Endothelial cell of umbilical vein (primary cell): Measurements from ENCODE around the gene CD84. TPM values are rescaled to one million over a fixed set of nuclear protein-coding genes. Genes with fewer than 3 reads are reported as not detected.

Source experiments
- BruUV-seq: library from RNA; stranded (reverse); fragments of 400-500 nt; replicated peaks from 2 replicates; lab custom pipeline; 2021; lab: Mats Ljungman, UMichigan
- CTCF ChIA-PET: fragments of 300-600, 350-600 bp; sonication (Branson Sonifier 250); formaldehyde crosslinking; loops from one replicate; lab custom pipeline; 2021; ENCODE audit warnings: antibody characterized with exemption, inconsistent platforms; lab: Charles Lee
- POLR2A ChIA-PET: fragments of 300-600, 350-600 bp; sonication (Branson Sonifier 250); formaldehyde crosslinking; loops from one replicate; lab custom pipeline; 2021; ENCODE audit warnings: antibody characterized with exemption, inconsistent platforms; lab: Charles Lee
- DNase-seq: peaks from one replicate; pipeline ENCODE4 v3.0.0-alpha.2; 2011; ENCODE audit warnings: low read depth, low spot score
- FAIRE-seq: peaks from 2 replicates; lab custom pipeline; 2011; peaks lifted over from hg19 to GRCh38; lab: Jason Lieb, UNC
- H2AFZ ChIP-seq: 2 replicates; pipeline ENCODE4 v1.6.0; 2012; ENCODE audit warnings: low read depth, low read length, control low read depth, inconsistent platforms
- H3K27ac ChIP-seq: 2 replicates; pipeline ENCODE4 v1.5.1; 2011; ENCODE audit warnings: low read depth, mild to moderate bottlenecking, control low read depth, low read length, moderate library complexity; ENCODE audit not compliant: insufficient read depth
- H3K27me3 ChIP-seq, 2 experiments: 2 replicates each; pipeline versions ENCODE4 v1.6.0 to v1.6.1; 2011; ENCODE audit warnings: low read length in 2 of 2, mixed read lengths in 1 of 2; ENCODE audit not compliant: control insufficient read depth in 2 of 2, insufficient read depth in 2 of 2
- H3K36me3 ChIP-seq, 2 experiments: 2 replicates in 1 of 2; 3 replicates in 1 of 2; pipeline ENCODE4 v1.5.1; 2011; ENCODE audit warnings: low read length in 2 of 2, mild to moderate bottlenecking in 1 of 2, moderate library complexity in 1 of 2; ENCODE audit not compliant: control insufficient read depth in 2 of 2, insufficient read depth in 2 of 2; ENCODE audit errors: extremely low read depth in 1 of 2
- H3K4me1 ChIP-seq: 3 replicates; pipeline ENCODE4 v1.5.1; 2011; ENCODE audit warnings: mild to moderate bottlenecking, low read length; ENCODE audit not compliant: control insufficient read depth, insufficient read depth; ENCODE audit errors: extremely low read depth
- H3K4me2 ChIP-seq: 2 replicates; pipeline ENCODE4 v1.6.1; 2011; ENCODE audit warnings: low read length, control low read depth, mixed read lengths; ENCODE audit not compliant: insufficient read depth
- H3K4me3 ChIP-seq, 3 experiments: fragments of 200-600 bp in 1 of 3; sonication (generic), shearing (Covaris generic) in 1 of 3; replicated peaks in 1 of 3; 2 replicates each; pipeline ENCODE4 v1.5.1; 2011 to 2016; ENCODE audit warnings: control low read depth in 3 of 3, low read length in 3 of 3, mild to moderate bottlenecking in 2 of 3, inconsistent platforms in 1 of 3, low read depth in 1 of 3, moderate library complexity in 1 of 3; ENCODE audit not compliant: insufficient read depth in 1 of 3
- H3K79me2 ChIP-seq: 2 replicates; pipeline ENCODE4 v1.6.0; 2012; ENCODE audit warnings: low read length, inconsistent platforms; ENCODE audit not compliant: control insufficient read depth, insufficient read depth
- H3K9ac ChIP-seq: replicated peaks from 2 replicates; pipeline ENCODE3; 2011; ENCODE audit warnings: low read length, control low read depth; ENCODE audit not compliant: insufficient read depth; ENCODE audit errors: extremely low read depth
- H3K9me1 ChIP-seq: replicated peaks from 3 replicates; pipeline ENCODE4 v1.6.0; 2011; ENCODE audit warnings: mild to moderate bottlenecking, low read length; ENCODE audit not compliant: control insufficient read depth, insufficient read depth; ENCODE audit errors: extremely low read depth
- H3K9me3 ChIP-seq: replicated peaks from 2 replicates; pipeline ENCODE4 v1.5.1; 2012; ENCODE audit warnings: low read length, inconsistent platforms; ENCODE audit not compliant: control insufficient read depth, insufficient read depth
- H4K20me1 ChIP-seq: replicated peaks from 2 replicates; pipeline ENCODE3; 2011; ENCODE audit warnings: mild to moderate bottlenecking, low read length; ENCODE audit not compliant: control insufficient read depth, insufficient read depth; ENCODE audit errors: extremely low read depth
- CTCF ChIP-seq, 2 donors: IDR thresholded peaks; 1 replicate in 1 of 2; 2 replicates in 1 of 2; pipeline ENCODE4 v1.5.1; 2011; ENCODE audit warnings: low read length in 2 of 2, mild to moderate bottlenecking in 2 of 2, moderate library complexity in 2 of 2, control low read depth in 1 of 2, inconsistent platforms in 1 of 2, low read depth in 1 of 2; ENCODE audit not compliant: insufficient read depth in 1 of 2; ENCODE audit errors: extremely low read depth in 1 of 2
- EZH2 ChIP-seq: IDR thresholded peaks from 2 replicates; pipeline ENCODE4 v1.6.1; 2012; ENCODE audit warnings: borderline replicate concordance, low read depth, mild to moderate bottlenecking, moderate library complexity, low read length, inconsistent platforms; ENCODE audit not compliant: severe bottlenecking
- FOS ChIP-seq: IDR thresholded peaks from 2 replicates; pipeline ENCODE4 v1.6.1; 2011; ENCODE audit warnings: mild to moderate bottlenecking, low read length, moderate library complexity, borderline replicate concordance; ENCODE audit not compliant: insufficient read depth
- GATA2 ChIP-seq: IDR thresholded peaks from 2 replicates; pipeline ENCODE4 v1.7.0; 2011; ENCODE audit warnings: low read depth, mild to moderate bottlenecking, moderate library complexity, mixed read lengths, low read length; ENCODE audit not compliant: insufficient read length, insufficient read depth
- JUN ChIP-seq: IDR thresholded peaks from 2 replicates; pipeline ENCODE4 v1.6.1; 2011; ENCODE audit warnings: borderline replicate concordance, low read depth; ENCODE audit not compliant: insufficient read length, insufficient read depth
- MAX ChIP-seq: IDR thresholded peaks from 2 replicates; pipeline ENCODE4 v1.6.1; 2011; ENCODE audit not compliant: insufficient read depth, insufficient read length
- MYC ChIP-seq: IDR thresholded peaks from one replicate; pipeline ENCODE4 v1.6.1; 2011; ENCODE audit warnings: mild to moderate bottlenecking, low read depth, low read length
- POLR2A ChIP-seq: IDR thresholded peaks from 2 replicates; pipeline ENCODE4 v1.6.1; 2012; ENCODE audit warnings: low read depth, mild to moderate bottlenecking, control low read depth, low read length
- POLR2AphosphoS5 ChIP-seq: IDR thresholded peaks from 2 replicates; pipeline ENCODE4 v1.6.1; 2012; ENCODE audit warnings: low read depth, mild to moderate bottlenecking, control low read depth, low read length, moderate library complexity; ENCODE audit not compliant: insufficient read depth
- dilution Hi-C: fragments of 300-500 bp; cut with MboI; formaldehyde crosslinking; loops from one replicate; pipeline ENCODE4 v1.15.0; 2019; ENCODE audit warnings: low sequenced_read_pairs; ENCODE audit not compliant: extremely low pct_ligation_motif_present
- intact Hi-C: fragments of 100-400 bp; cut with micrococcal nuclease; formaldehyde crosslinking; loops from one replicate; pipeline ENCODE4 v1.10.0; 2022
- polyA plus RNA-seq, 4 experiments: library from polyadenylated mRNA; depleted of rRNA in 3 of 4; stranded (reverse) in 3 of 4; unstranded in 1 of 4; fragments of >200 nt; gene quantifications; 2 replicates each; pipeline versions ENCODE4 v1.2.1 to v1.2.3, GENCODE V29; 2011 to 2012; ENCODE audit warnings: missing spikeins in 1 of 4
- total RNA-seq: library from RNA; stranded (reverse); gene quantifications from 2 replicates; pipeline ENCODE4 v1.2.3, GENCODE V29; 2021

Gene CD84
- total and polyA plus RNA-seq, 2 donors (not counting 3 experiments of a cell fraction or from before 2014, with no cell fraction given) = not detected

GRCh38 chr1:160544647-160545046 is 34.6 kb downstream of the CD84 start:
- H3K9me3 ChIP-seq = no peaks in the 10 kb centered on the region
- no peak overlapping the region for H3K4me2 ChIP-seq
- DNase-seq (no peak), FAIRE-seq (no peak)
- intact Hi-C loops = loop anchor here (2.0 kb wide), 1 partner anchor 62 kb away; no protein-coding TSS in a partner anchor
- no peak overlapping the region for H3K27ac ChIP-seq
- H3K9ac ChIP-seq = no peak overlapping the region
- no peak overlapping the region for H2AFZ ChIP-seq
- dilution Hi-C loops = no loop called here
- H3K4me1 ChIP-seq = no peaks in the 10 kb centered on the region
- no peaks in the 10 kb centered on the region for H3K36me3 ChIP-seq
- H3K4me3 ChIP-seq = no peak overlapping the region
- TF ChIP-seq CTCF (IDR thresholded peaks at IDR 0.05; ENCODE audit: extremely low read depth in 1 of 2, insufficient read depth in 1 of 2, low read depth in 1 of 2, low read length in 2 of 2) (peak; percentile 14 to 43), FOS (no peak), POLR2AphosphoS5 (no peak)
- POLR2A ChIA-PET = no interaction called here
- H3K27me3 ChIP-seq = peaks cover 0 to 3% of the 10 kb centered on the region in 2 experiments
- no peaks in the 10 kb centered on the region for H4K20me1 ChIP-seq
- H3K9me1 ChIP-seq = no peaks in the 10 kb centered on the region
- no TSS peak for BruUV-seq
- CTCF ChIA-PET = interaction anchor here (1.4 to 1.9 kb wide), 2 partner anchors 61 to 63 kb away, joined by 4 to 5 read pairs; no protein-coding TSS in a partner anchor
- no peaks in the 10 kb centered on the region for H3K79me2 ChIP-seq

GRCh38 chr1:160542303-160542945 is 36.9 kb downstream of the CD84 start:
- Histone ChIP-seq H3K36me3 (no peaks in the 10 kb centered on the region), H3K27me3 (no peaks in the 10 kb centered on the region), H3K4me3 (no peak overlapping the region), H3K79me2 (no peaks in the 10 kb centered on the region), H3K9me1 (no peaks in the 10 kb centered on the region), H3K9ac (no peak overlapping the region), H3K4me2 (no peak overlapping the region), H3K9me3 (no peaks in the 10 kb centered on the region), H3K27ac (no peak overlapping the region), H2AFZ (no peak overlapping the region), H3K4me1 (no peaks in the 10 kb centered on the region), H4K20me1 (no peaks in the 10 kb centered on the region)
- TF ChIP-seq POLR2AphosphoS5 = no peak
- TF ChIP-seq GATA2 = no peak
- no peak for TF ChIP-seq MAX
- TF ChIP-seq POLR2A = no peak
- TF ChIP-seq JUN = no peak
- no peak for TF ChIP-seq EZH2
- no peak for TF ChIP-seq FOS
- TF ChIP-seq MYC = no peak
- no peak for TF ChIP-seq CTCF (IDR thresholded peaks at IDR 0.05; ENCODE audit: extremely low read depth in 1 of 2, insufficient read depth in 1 of 2, low read depth in 1 of 2, low read length in 2 of 2)
- DNase-seq (peak; percentile 17), FAIRE-seq (peak; percentile 50)
- ChIA-PET CTCF (interaction anchor here (1.0 to 1.9 kb wide), 2 partner anchors 63 to 86 kb away, joined by 3 to 5 read pairs; no protein-coding TSS in a partner anchor), POLR2A (no interaction called here)
- no TSS peak for BruUV-seq
- dilution Hi-C loops (no loop called here), intact Hi-C loops (no loop called here)
